Urinary bladder (tissue), 4 donors: Measurements from ENCODE around the gene DRAM1. TPM values are rescaled to one million over a fixed set of nuclear protein-coding genes. Genes with fewer than 3 reads are reported as not detected.
"Not testable (repeated sequence)": the region's sequence is repeated elsewhere in the genome, so short reads cannot be mapped to it uniquely, and the experiment has no call there.

ENCODE experiments used
- DNase-seq: peaks from one replicate; pipeline ENCODE4 v3.0.0-alpha.2; 2015; ENCODE audit errors: extremely low spot score
- H3K27ac ChIP-seq: one replicate; pipeline ENCODE4 v1.5.1; 2013; ENCODE audit warnings: low read depth, mild to moderate bottlenecking, moderate library complexity
- H3K36me3 ChIP-seq: one replicate; pipeline ENCODE4 v1.6.1; 2013; ENCODE audit warnings: mild to moderate bottlenecking, moderate library complexity; ENCODE audit not compliant: insufficient read depth
- H3K4me1 ChIP-seq: one replicate; pipeline ENCODE4 v1.6.1; 2013; ENCODE audit warnings: mild to moderate bottlenecking, moderate library complexity; ENCODE audit not compliant: insufficient read depth
- H3K4me3 ChIP-seq: one replicate; pipeline ENCODE4 v1.5.1; 2013; ENCODE audit warnings: low read depth, low read length
- WGBS: extraction: QIAGEN DNeasy Blood & Tissue Kit; methylation state at CpG from one replicate; pipeline ENCODE4 v1.1.7; 2013; 5-methylcytosine and 5-hydroxymethylcytosine counted together
- polyA plus RNA-seq: library from polyadenylated mRNA; stranded (reverse); fragments of 200-250 nt; gene quantifications from one replicate; pipeline ENCODE4 v1.2.3, GENCODE V29; 2013
- total RNA-seq: library from RNA; depleted of rRNA; stranded (reverse); fragments of >200 nt; gene quantifications from one replicate; pipeline ENCODE4 v1.2.3, GENCODE V29; 2014
- donor health status: healthy with polysubstance abuse.
- donor health status: healthy.

DRAM1 gene
- total and polyA plus RNA-seq, 2 donors, result 14.0 to 19.4 TPM

DNA sequence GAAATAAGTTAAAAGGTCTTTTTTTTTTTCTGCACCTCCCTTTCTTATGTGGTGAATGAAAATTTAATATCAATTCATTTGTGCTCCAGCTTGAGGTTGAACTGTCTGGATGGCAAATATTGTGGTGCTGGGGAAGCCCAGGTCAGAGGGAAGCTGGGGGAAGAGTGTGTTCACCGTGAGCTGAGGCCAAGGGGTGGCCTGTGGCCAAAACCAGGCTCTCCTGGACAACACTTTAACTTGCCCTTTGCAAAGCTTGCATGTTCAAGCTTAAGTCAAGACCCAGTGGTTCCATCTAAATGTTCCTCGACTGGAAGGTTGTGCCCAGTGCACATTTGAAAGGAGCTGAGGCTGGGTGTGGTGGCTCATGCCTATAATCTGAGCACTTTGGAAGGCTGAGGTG lies 28.8 kb downstream of the DRAM1 start:
- Histone ChIP-seq H3K4me3 (no peak overlapping the region), H3K36me3 (no peaks in the 10 kb centered on the region), H3K27ac (no peak overlapping the region), H3K4me1 (no peaks in the 10 kb centered on the region)
- WGBS, result 88% methylated on average over 2 of the region's 2 CpGs
- DNase-seq, result no peak

DNA sequence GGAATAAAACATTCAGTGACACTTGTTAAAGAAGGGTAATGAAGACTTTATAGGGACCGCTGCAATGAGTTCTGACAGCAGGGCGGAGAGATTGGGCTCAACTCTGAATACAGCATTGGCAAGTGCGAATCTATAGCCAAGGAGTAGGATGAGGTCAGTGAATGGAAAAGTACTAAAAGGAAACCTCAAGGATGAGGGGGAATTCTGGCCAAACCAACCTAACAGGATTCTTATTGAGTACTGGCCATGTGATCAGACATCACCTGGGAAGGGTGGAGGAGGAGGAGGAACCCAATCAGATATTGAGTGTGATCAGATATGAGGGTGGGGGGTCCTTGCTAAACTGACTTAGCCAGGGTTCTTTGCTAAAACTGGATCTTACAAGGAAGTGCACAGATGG lies 31.0 kb downstream of the DRAM1 start:
- no peaks in the 10 kb centered on the region for H3K36me3 ChIP-seq
- H3K4me3 ChIP-seq, result no peak overlapping the region
- no peaks in the 10 kb centered on the region for H3K4me1 ChIP-seq
- DNase-seq, result no peak
- 96% methylated on average over 3 of the region's 3 CpGs for WGBS
- H3K27ac ChIP-seq, result no peak overlapping the region

DNA sequence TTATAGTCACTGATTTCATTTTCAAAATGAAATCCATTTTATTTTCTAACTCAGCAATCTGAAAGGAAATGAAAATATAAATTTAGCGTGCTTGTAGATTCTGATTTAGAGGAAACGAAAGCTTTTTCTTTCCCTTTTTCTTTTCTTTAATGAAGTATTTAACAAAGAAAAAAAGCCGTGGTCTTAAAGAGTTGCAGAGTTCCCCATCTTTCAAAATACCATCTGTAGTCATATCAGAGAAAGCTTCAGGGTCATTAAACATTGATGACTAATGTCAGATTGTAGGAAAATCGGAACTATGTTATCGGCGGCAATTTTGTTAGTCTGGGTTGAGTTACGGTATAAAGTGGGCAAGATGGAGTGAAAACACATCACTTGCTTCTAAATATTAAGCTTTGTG lies 32.3 kb downstream of the DRAM1 start:
- 85% methylated on average over 7 of the region's 7 CpGs for WGBS
- no peak overlapping the region for H3K4me3 ChIP-seq

DNA sequence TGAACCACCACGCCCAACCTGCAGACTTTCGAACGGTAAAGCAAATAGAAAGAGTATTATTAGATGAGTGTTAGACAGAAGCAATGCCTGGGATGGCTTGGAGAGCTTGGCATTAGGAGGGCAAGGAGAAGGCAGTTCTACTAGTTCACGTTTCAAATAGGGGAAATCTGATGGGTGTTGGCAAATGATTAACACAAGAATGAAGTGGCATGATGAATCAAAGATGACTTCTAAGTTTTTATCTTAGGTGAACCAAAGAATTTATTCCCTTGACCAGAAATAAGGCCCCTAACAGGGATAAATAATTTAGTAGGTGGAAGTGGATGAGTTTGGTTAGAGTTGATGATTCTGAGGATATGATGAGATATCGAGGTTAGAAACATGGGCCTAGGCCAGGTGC lies 38.5 kb downstream of the DRAM1 start:
- H3K36me3 ChIP-seq, result no peaks in the 10 kb centered on the region
- H3K27ac ChIP-seq, result no peak overlapping the region
- H3K4me3 ChIP-seq, result no peak overlapping the region
- WGBS, result 83% methylated on average over 5 of the region's 5 CpGs
- no peaks in the 10 kb centered on the region for H3K4me1 ChIP-seq
- DNase-seq, result no peak

More for the DNA sequence above, 32.3 kb downstream of the DRAM1 start:
- Histone ChIP-seq H3K27ac (no peak overlapping the region), H3K4me1 (no peaks in the 10 kb centered on the region), H3K36me3 (no peaks in the 10 kb centered on the region)
- DNase-seq, result no peak

DNA sequence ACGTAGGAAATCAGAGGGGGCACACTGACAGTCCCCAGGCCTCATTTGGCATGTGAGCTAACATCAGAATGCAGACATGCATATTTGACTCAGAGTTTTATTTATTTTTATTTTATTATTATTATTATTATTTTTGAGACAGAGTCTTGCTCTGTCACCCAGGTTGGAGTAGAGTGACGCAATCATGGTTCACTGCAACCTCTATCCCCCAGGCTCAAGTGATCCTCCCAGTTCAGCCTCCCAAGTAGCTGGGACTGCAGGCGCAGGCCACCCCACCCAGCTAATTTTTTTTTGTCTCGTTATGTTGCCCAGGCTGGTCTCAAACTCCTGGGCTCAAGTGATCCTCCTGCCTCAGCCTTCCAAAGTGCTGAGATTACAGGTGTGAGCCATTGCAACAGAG lies 41.4 kb downstream of the DRAM1 start:
- DNase-seq, H3K36me3 ChIP-seq, H3K4me3 ChIP-seq, H3K27ac ChIP-seq, H3K4me1 ChIP-seq: not testable (repeated sequence)
- 93% methylated on average over 4 of the region's 4 CpGs for WGBS

DNA sequence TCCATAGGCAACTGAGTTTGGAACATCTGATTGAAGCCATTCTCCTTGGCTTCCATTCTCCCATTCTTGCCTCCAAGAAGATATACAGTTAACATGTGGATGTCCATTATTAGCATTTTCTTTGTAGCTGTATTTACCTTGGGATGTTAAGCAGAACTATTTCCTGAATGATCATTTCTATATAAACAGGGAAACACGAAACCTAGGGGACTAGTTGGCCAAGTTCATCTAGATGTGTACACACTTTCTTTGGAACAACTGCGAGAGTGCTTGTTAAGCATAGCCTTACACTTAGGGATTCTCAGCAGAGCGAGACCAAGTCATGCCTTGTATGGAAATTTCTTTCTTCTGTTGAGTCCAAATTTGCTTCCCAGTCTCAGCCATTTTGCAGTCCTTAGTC lies 42.1 kb downstream of the DRAM1 start:
- H3K27ac ChIP-seq, result no peak overlapping the region
- DNase-seq, result no peak
- 90% methylated on average over 3 of the region's 3 CpGs for WGBS
- no peak overlapping the region for H3K4me3 ChIP-seq
- H3K36me3 ChIP-seq, result no peaks in the 10 kb centered on the region
- H3K4me1 ChIP-seq, result no peaks in the 10 kb centered on the region

DNA sequence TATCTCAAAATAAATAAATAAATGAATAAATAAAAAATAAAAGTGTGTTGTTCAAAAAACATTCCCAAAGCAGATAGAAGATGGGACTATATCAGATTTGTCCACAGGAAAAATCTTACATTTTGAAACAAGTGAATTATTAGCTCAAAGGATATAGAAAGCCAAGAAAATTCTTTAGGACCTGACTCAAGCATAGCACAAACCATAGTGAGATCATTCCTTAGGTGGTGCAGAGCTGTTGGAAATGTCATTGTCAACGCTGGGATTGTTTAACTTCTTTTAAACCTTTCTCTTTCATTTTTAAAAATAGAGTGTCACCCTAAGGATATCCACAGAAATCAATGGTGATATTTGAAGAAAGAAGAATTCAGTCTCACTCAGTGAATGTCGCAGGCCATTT lies 43.5 kb downstream of the DRAM1 start:
- Histone ChIP-seq H3K36me3 (no peaks in the 10 kb centered on the region), H3K27ac (no peak overlapping the region), H3K4me3 (no peak overlapping the region), H3K4me1 (no peaks in the 10 kb centered on the region)
- no peak for DNase-seq
- 89% methylated on average over 2 of the region's 2 CpGs for WGBS

DNA sequence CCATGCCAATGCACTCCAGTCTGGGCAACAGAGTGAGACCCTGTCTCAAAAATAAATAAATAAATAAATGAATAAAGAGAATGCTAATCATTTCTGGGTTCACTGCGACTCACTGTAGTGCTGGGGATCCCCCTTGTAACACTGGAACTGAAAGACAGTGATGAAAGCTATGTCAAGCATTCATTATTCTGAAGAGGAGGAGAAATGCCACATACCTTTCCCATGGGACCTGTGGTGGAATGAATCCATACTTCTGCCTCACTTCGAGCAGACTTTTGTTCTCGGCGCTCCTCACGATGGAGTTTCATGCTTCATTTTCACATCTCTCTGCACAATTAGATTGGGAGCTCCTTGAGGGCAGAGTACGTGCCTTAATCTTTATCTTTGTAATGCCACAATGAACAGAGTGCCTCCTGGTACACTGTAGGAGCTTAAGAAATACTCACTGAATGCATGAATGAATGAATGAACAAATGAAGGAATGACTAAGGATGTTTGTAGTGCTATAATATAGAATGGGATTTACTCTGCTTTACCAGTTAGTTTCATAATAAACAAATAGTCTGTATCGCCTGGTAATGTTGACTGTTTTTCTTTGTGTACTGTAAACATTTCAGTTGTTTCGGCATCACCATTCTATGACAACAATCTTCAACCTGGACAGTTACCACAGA lies 45.8 kb downstream of the DRAM1 start:
- Histone ChIP-seq H3K36me3 (no peaks in the 10 kb centered on the region), H3K4me3 (no peak overlapping the region), H3K27ac (no peak overlapping the region), H3K4me1 (no peaks in the 10 kb centered on the region)
- 96% methylated on average over 8 of the region's 8 CpGs for WGBS
- no peak for DNase-seq

DNA sequence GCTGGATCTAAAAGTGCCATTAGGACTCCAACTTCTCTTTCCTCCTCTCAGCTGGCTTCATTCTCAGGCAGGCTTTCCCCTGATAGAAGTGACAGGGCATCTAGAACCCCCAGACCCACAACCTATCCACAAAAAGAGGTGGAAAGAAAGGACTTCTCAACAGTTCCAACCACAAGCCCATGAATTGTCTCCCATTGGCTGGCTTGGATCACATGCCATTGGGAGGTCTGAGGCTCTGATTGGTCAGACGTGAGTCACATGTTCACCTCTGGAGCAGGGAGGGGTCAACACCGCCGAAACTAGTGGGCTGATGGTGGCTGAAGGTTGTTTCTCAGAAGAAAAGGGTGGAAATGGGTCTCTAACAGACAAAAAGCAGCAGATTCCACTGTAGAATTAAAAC lies 47.2 kb downstream of the DRAM1 start:
- no peak overlapping the region for H3K27ac ChIP-seq
- no peak for DNase-seq
- no peaks in the 10 kb centered on the region for H3K36me3 ChIP-seq
- WGBS, result 91% methylated on average over 3 of the region's 3 CpGs
- no peak overlapping the region for H3K4me3 ChIP-seq
- no peaks in the 10 kb centered on the region for H3K4me1 ChIP-seq

DNA sequence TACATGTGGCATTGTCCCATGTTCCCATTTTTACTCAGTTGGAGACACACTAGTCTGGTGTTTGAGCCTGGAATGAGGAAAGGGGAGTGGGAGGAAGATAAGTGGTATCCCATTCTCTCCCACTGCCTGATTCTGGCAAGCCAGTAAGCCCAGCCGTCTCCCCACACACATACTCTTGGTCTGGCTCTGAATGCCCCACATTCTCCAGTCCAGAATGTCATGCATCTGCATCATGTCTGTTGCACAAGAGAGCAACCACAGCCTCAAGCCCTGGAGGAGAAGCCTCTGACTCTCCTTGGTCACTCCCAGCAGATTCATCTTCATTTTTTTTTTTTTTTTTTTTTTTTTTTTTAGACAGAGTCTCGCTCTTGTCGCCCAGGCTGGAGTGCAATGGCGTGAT lies 48.0 kb downstream of the DRAM1 start:
- no peaks in the 10 kb centered on the region for H3K4me1 ChIP-seq
- no peak for DNase-seq
- H3K36me3 ChIP-seq, result no peaks in the 10 kb centered on the region
- H3K27ac ChIP-seq, result no peak overlapping the region
- WGBS, result 64% methylated on average over 4 of the region's 4 CpGs
- no peak overlapping the region for H3K4me3 ChIP-seq

DNA sequence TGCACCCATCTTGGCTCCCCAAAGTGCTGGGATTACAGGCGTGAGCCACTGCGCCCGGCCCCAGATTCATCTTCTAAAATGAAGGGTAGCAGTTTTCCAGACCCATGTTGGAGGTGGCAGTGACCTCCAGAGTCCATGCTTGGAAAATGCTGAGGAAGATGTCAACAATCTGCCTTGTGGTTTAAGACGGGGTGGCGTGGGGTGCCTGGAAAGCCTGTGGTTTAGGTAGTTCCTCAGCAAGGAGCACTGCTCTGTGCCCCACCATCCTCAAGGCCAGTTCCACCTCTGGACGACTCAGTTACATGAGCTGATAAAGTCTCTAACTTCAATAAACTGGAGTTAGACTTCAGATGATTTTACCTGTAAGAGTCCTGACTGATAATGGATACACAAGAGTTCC lies 48.6 kb downstream of the DRAM1 start:
- WGBS, result 87% methylated on average over 6 of the region's 6 CpGs
- Histone ChIP-seq H3K27ac (no peak overlapping the region), H3K36me3 (no peaks in the 10 kb centered on the region)

DNA sequence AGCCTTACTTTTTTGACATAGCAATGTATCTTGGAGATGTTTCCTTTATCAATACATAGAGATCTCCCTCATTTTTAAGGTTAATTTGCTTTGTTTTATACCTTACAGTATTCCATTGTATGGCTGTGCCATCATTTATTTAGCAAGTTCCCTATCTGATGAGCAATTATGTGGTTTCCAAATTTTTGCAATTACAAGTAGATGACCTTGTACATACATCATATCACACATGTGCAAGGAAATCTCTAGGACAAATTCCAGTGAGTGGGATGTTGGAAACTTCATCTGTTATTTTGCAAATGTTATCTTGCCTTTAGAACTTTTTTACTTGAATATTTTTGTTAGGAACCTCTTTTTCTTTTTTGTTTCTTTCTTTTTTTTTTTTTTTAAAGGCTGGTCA lies 49.7 kb downstream of the DRAM1 start:
- H3K4me3 ChIP-seq, result no peak overlapping the region
- H3K27ac ChIP-seq, result no peak overlapping the region
- H3K36me3 ChIP-seq, result no peaks in the 10 kb centered on the region
- H3K4me1 ChIP-seq, result no peaks in the 10 kb centered on the region
- DNase-seq, result no peak

More for the DNA sequence above, 48.6 kb downstream of the DRAM1 start:
- no peak for DNase-seq
- no peak overlapping the region for H3K4me3 ChIP-seq
- no peaks in the 10 kb centered on the region for H3K4me1 ChIP-seq

DNA sequence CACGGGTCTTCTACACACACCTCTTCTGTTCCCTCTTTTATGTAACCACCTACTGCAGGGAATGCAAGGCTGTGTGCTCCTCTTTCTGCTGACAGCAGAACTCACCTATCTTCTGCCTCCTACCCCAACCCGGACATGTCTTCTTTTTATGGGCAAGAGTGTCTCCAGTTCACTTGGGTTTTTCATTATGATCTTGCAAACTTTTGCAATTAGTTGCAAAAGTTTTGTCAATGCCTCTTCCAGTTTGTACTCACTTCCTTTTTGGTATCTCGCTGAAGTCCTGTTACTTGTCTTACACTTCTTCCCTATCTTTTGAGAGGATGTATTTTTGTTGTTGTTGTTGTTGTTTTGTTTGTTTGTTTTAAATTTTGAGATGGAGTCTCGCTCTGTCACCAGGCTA lies 50.6 kb downstream of the DRAM1 start:
- H3K36me3 ChIP-seq, result no peaks in the 10 kb centered on the region
- no peak overlapping the region for H3K4me3 ChIP-seq
- 89% methylated on average over 4 of the region's 4 CpGs for WGBS
- no peaks in the 10 kb centered on the region for H3K4me1 ChIP-seq
- H3K27ac ChIP-seq, result no peak overlapping the region
- no peak for DNase-seq

DNA sequence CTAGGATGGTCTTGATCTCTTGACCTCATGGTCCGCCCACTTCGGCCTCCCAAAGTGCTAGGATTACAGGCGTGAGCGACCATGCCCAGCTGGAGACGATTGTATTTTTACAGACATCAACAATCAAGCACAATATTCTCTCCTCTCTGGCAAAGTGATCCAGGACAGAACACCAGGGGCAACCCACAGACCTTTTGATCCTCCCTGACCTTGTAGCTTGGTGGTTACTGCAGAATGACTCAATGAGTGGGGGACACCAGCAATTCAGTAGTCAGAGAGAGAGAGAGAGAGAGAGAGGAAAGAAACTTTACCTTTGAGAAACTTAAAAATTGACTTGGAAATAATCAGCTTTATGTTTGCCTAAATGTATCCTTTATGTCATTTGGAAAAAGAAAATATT lies 51.2 kb downstream of the DRAM1 start:
- H3K4me3 ChIP-seq, result no peak overlapping the region
- no peak overlapping the region for H3K27ac ChIP-seq
- no peak for DNase-seq
- no peaks in the 10 kb centered on the region for H3K36me3 ChIP-seq
- no peaks in the 10 kb centered on the region for H3K4me1 ChIP-seq
- 80% methylated on average over 5 of the region's 5 CpGs for WGBS
